Gastrocnemius medialis (tissue), 4 donors: ENCODE measurements around the gene CDCA4. TPM values are rescaled to one million over a fixed set of nuclear protein-coding genes. Genes with fewer than 3 reads are reported as not detected.
"Not testable (repeated sequence)": the region's sequence is repeated elsewhere in the genome, so short reads cannot be mapped to it uniquely, and the experiment has no call there.

ENCODE experiments used
- ATAC-seq, 2 donors: fragments of 150-250 bp; one replicate each; pipeline ENCODE4 v1.9.1; 2016
- DNase-seq, 2 donors: peaks; one replicate each; pipeline ENCODE4 v3.0.0-alpha.2; 2019
- H3K27ac ChIP-seq, 4 donors: fragments of 200-600 bp; sonication (generic); 1 replicate in 1 of 4; 2 replicates in 3 of 4; pipeline ENCODE4 v1.5.1; 2016 to 2018; ENCODE audit warnings: mild to moderate bottlenecking in 2 of 4, moderate library complexity in 1 of 4
- H3K27me3 ChIP-seq, 3 donors: fragments of 200-600 bp; sonication (generic) in 2 of 3; 1 replicate in 1 of 3; 2 replicates in 2 of 3; pipeline versions ENCODE4 v1.5.1 to v1.6.0; 2016 to 2019; ENCODE audit warnings: mild to moderate bottlenecking in 1 of 3, moderate library complexity in 1 of 3
- H3K36me3 ChIP-seq, 2 donors: fragments of 200-600 bp; sonication (generic) in 1 of 2; one replicate each; pipeline ENCODE4 v1.5.1; 2017 to 2018
- H3K4me1 ChIP-seq, 2 donors: fragments of 200-600 bp; sonication (generic) in 1 of 2; one replicate each; pipeline ENCODE4 v1.5.1; 2016 to 2017; ENCODE audit warnings: mild to moderate bottlenecking in 2 of 2
- H3K4me3 ChIP-seq, 4 donors: fragments of 200-600 bp; sonication (generic) in 3 of 4; 1 replicate in 1 of 4; 2 replicates in 3 of 4; pipeline ENCODE4 v1.5.1; 2016 to 2019; ENCODE audit warnings: mild to moderate bottlenecking in 2 of 4
- H3K9me3 ChIP-seq, 3 donors: fragments of 200-600 bp; sonication (generic) in 2 of 3; 1 replicate in 1 of 3; 2 replicates in 2 of 3; pipeline ENCODE4 v1.5.1; 2016 to 2019
- CTCF ChIP-seq, 5 experiments: fragments of 450-650 bp in 3 of 5; fragments of 200-600 bp in 2 of 5; sonication (generic) in 2 of 5; IDR thresholded peaks in 4 of 5; conservative IDR thresholded peaks in 1 of 5; 1 replicate in 4 of 5; 2 replicates in 1 of 5; pipeline ENCODE4 v1.5.1; 2016 to 2019; ENCODE audit warnings: antibody characterized with exemption in 5 of 5, mild to moderate bottlenecking in 3 of 5, moderate library complexity in 3 of 5
- POLR2A ChIP-seq, 2 donors: fragments of 450-650 bp; IDR thresholded peaks; one replicate each; pipeline ENCODE4 v1.6.1; 2017; ENCODE audit warnings: antibody characterized with exemption in 2 of 2, mild to moderate bottlenecking in 2 of 2, moderate library complexity in 2 of 2
- in situ Hi-C, 4 donors: fragments of 200-750 bp; cut with MboI; loops; one replicate each; pipeline versions ENCODE4 v1.15.0 to v1.8.0; 2017; ENCODE audit warnings: low sequenced_read_pairs in 4 of 4
- intact Hi-C: fragments of 100-400 bp; cut with DNase I; formaldehyde crosslinking; loops from one replicate; pipeline ENCODE4 v1.15.1; 2023; ENCODE audit warnings: low total_unique reads
- total RNA-seq, 4 donors: library from RNA; depleted of rRNA; stranded (reverse); fragments of >200 nt; gene quantifications; one replicate each; pipeline versions ENCODE4 v1.1.0 to v1.2.3, GENCODE V29; 2016

CDCA4 gene
- total RNA-seq, 4 donors from 2014 or later, result 0.71 to 2.2 (median 1.8) TPM

- TF ChIP-seq CTCF (IDR thresholded peaks at IDR 0.05 in 4 of 5, conservative IDR thresholded peaks at IDR 0.05 in 1 of 5) (no peak), POLR2A (IDR thresholded peaks at IDR 0.05) (no peak)
- no peaks in the 10 kb centered on the region for H3K9me3 ChIP-seq
- no peaks in the 10 kb centered on the region for H3K36me3 ChIP-seq
- peaks cover 4 to 11% of the 10 kb centered on the region in 2 donors for H3K4me1 ChIP-seq
- no peaks in the 10 kb centered on the region for H3K27me3 ChIP-seq
- in situ Hi-C loops, result no loop called here
- intact Hi-C loops, result no loop called here
- no peak for ATAC-seq
- DNase-seq, result no peak
- H3K4me3 ChIP-seq, result peak overlapping the region in 1 of 4 donors; percentile 30
- peak overlapping the region in 2 of 4 donors; percentile 13 to 66 for H3K27ac ChIP-seq
These were observed 43.8 kb upstream of the CDCA4 start for GRCh38 chr14:105064721-105065143.

- DNase-seq (no peak), ATAC-seq (no peak)
- intact Hi-C loops (no loop called here), in situ Hi-C loops (no loop called here)
- no peak overlapping the region for H3K4me3 ChIP-seq
- H3K4me1 ChIP-seq, result peaks cover 4 to 11% of the 10 kb centered on the region in 2 donors
- no peaks in the 10 kb centered on the region for H3K27me3 ChIP-seq
- TF ChIP-seq CTCF (IDR thresholded peaks at IDR 0.05 in 4 of 5, conservative IDR thresholded peaks at IDR 0.05 in 1 of 5) (no peak), POLR2A (IDR thresholded peaks at IDR 0.05) (no peak)
- no peaks in the 10 kb centered on the region for H3K36me3 ChIP-seq
- H3K27ac ChIP-seq, result peak overlapping the region in 1 of 4 donors; percentile 53
- H3K9me3 ChIP-seq, result no peaks in the 10 kb centered on the region
These were observed 43.1 kb upstream of the CDCA4 start for GRCh38 chr14:105064001-105064400.

DNA sequence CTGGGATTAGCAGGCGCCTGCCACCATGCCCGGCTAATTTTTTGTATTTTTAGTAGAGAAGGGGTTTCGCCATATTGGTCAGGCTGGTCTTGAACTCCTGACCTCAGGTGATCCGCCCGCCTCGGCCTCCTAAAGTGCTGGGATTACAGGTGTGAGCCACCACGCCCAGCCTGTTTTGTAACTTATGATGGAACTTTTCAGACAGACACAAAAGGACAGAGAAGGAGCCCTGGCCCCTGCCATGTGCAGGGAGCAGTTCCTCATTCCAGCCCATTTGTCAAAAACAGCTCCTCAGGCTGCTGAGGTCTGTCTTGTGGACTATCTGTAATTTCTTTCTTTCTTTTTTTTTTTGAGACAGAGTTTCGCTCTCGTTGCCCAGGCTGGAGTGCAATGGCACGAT lies 42.6 kb upstream of the CDCA4 start:
- intact Hi-C loops, ATAC-seq, H3K9me3 ChIP-seq, in situ Hi-C loops, H3K4me3 ChIP-seq, H3K27me3 ChIP-seq, DNase-seq, H3K36me3 ChIP-seq: not testable (repeated sequence)
- Histone ChIP-seq H3K27ac (peak overlapping the region in 2 of 4 donors; percentile 22 to 53), H3K4me1 (peaks cover 4 to 11% of the 10 kb centered on the region in 2 donors)

GRCh38 chr14:105063056-105063455 lies 42.2 kb upstream of the CDCA4 start:
- no peak overlapping the region for H3K4me3 ChIP-seq
- H3K9me3 ChIP-seq, result no peaks in the 10 kb centered on the region
- peaks cover 4 to 11% of the 10 kb centered on the region in 2 donors for H3K4me1 ChIP-seq
- ATAC-seq (no peak), DNase-seq (no peak)
- in situ Hi-C loops, result no loop called here
- H3K27ac ChIP-seq, result peak overlapping the region in 3 of 4 donors; percentile 22 to 53 (median 47)
- TF ChIP-seq CTCF (IDR thresholded peaks at IDR 0.05 in 4 of 5, conservative IDR thresholded peaks at IDR 0.05 in 1 of 5), result no peak
- TF ChIP-seq POLR2A (IDR thresholded peaks at IDR 0.05), result no peak
- intact Hi-C loops, result no loop called here
- no peaks in the 10 kb centered on the region for H3K27me3 ChIP-seq
- H3K36me3 ChIP-seq, result no peaks in the 10 kb centered on the region

GRCh38 chr14:105062048-105062433 lies 41.2 kb upstream of the CDCA4 start:
- TF ChIP-seq CTCF (IDR thresholded peaks at IDR 0.05 in 4 of 5, conservative IDR thresholded peaks at IDR 0.05 in 1 of 5) (no peak), POLR2A (IDR thresholded peaks at IDR 0.05) (no peak)
- in situ Hi-C loops, result no loop called here
- peaks cover 4 to 11% of the 10 kb centered on the region in 2 donors for H3K4me1 ChIP-seq
- peak overlapping the region; percentile 18 to 72 (median 68) for H3K27ac ChIP-seq
- no peaks in the 10 kb centered on the region for H3K36me3 ChIP-seq
- intact Hi-C loops, result no loop called here
- H3K4me3 ChIP-seq, result peak overlapping the region in 1 of 4 donors; percentile 5
- ATAC-seq, result no peak
- H3K27me3 ChIP-seq, result no peaks in the 10 kb centered on the region
- no peaks in the 10 kb centered on the region for H3K9me3 ChIP-seq
- no peak for DNase-seq
